HepG2 (cell line): Measurements from ENCODE around the gene TUBE1. TPM values are rescaled to one million over a fixed set of nuclear protein-coding genes. Genes with fewer than 3 reads are reported as not detected.

ENCODE experiments used
- ARNTL ChIP-seq: sonication (generic); formaldehyde crosslinking; IDR thresholded peaks from 2 replicates; pipeline ENCODE4 v1.4.0; 2020; ENCODE audit warnings: mild to moderate bottlenecking, missing genetic modification reagents
- HBP1 ChIP-seq: IDR thresholded peaks from 2 replicates; pipeline ENCODE4 v1.6.1; 2016; ENCODE audit warnings: low read depth, control low read depth
- HINFP ChIP-seq: sonication (generic); formaldehyde crosslinking; IDR thresholded peaks from 2 replicates; pipeline ENCODE4 v1.4.0; 2020; ENCODE audit warnings: low read depth, mild to moderate bottlenecking, missing genetic modification reagents
- KLF13 ChIP-seq: sonication (generic); formaldehyde crosslinking; IDR thresholded peaks from 2 replicates; pipeline ENCODE4 v1.4.0; 2020; ENCODE audit warnings: mild to moderate bottlenecking, missing genetic modification reagents
- NR2F2 ChIP-seq: IDR thresholded peaks from 2 replicates; pipeline ENCODE4 v1.6.1; 2012; ENCODE audit warnings: low read depth, inconsistent platforms, borderline replicate concordance
- PCBP1 ChIP-seq: fragments of 200-400 bp; formaldehyde crosslinking; IDR thresholded peaks from 2 replicates; pipeline ENCODE4 v1.6.1; 2017; ENCODE audit warnings: mild to moderate bottlenecking, low read depth, low read length, borderline replicate concordance
- PHB2 ChIP-seq: fragments of 450-650 bp; IDR thresholded peaks from 2 replicates; pipeline ENCODE4 v1.6.1; 2018; ENCODE audit not compliant: partially characterized antibody
- SUZ12 ChIP-seq: fragments of 150-350 bp; IDR thresholded peaks from 2 replicates; pipeline ENCODE4 v1.6.1; 2014; ENCODE audit warnings: low read depth, low read length
- THAP8 ChIP-seq: sonication (generic); formaldehyde crosslinking; IDR thresholded peaks from 2 replicates; pipeline ENCODE4 v1.5.1; 2020; ENCODE audit warnings: missing genetic modification reagents, mild to moderate bottlenecking, borderline replicate concordance
- TSC22D2 ChIP-seq: sonication (generic); formaldehyde crosslinking; IDR thresholded peaks from 2 replicates; pipeline ENCODE4 v1.5.1; 2020; ENCODE audit warnings: missing genetic modification reagents, mild to moderate bottlenecking, borderline replicate concordance
- ZNF318 ChIP-seq: sonication (generic); formaldehyde crosslinking; IDR thresholded peaks from 2 replicates; pipeline ENCODE4 v1.4.0; 2020; ENCODE audit warnings: mild to moderate bottlenecking, missing genetic modification reagents
- ZNF556 ChIP-seq: sonication (generic); formaldehyde crosslinking; IDR thresholded peaks from 2 replicates; pipeline ENCODE4 v1.4.0; 2020; ENCODE audit warnings: mild to moderate bottlenecking, missing genetic modification reagents, borderline replicate concordance
- ZNF563 ChIP-seq: sonication (generic); formaldehyde crosslinking; IDR thresholded peaks from 2 replicates; pipeline ENCODE4 v1.8.0; 2022; ENCODE audit warnings: mild to moderate bottlenecking, moderate library complexity, missing genetic modification reagents
- ZNF597 ChIP-seq: sonication (generic); formaldehyde crosslinking; IDR thresholded peaks from 2 replicates; pipeline ENCODE4 v1.5.0; 2020; ENCODE audit warnings: missing genetic modification reagents
- polyA plus RNA-seq, 8 experiments: library from polyadenylated mRNA; depleted of rRNA in 3 of 8; stranded (reverse) in 7 of 8; unstranded in 1 of 8; fragments of >200 nt; fragmentation: Illumina TruSeq in 4 of 8; extraction: Trizol in 4 of 8; gene quantifications; 2 replicates each; pipeline versions ENCODE4 v1.2.1 to v1.2.3, GENCODE V29; 2011 to 2016; ENCODE audit warnings: low read depth in 4 of 8, missing spikeins in 1 of 8, mixed read lengths in 1 of 8; ENCODE audit not compliant: insufficient read depth in 1 of 8
- total RNA-seq, 5 experiments: library from RNA; depleted of rRNA; stranded (reverse); fragments of >200 nt; fragmentation: Illumina TruSeq; extraction: Trizol; gene quantifications; 2 replicates each; pipeline ENCODE4 v1.2.3, GENCODE V29; 2016; ENCODE audit warnings: low read depth in 1 of 5

Gene TUBE1
- total and polyA plus RNA-seq, 2 of the 13 experiments (the other 11 are each of a cell fraction or from before 2014, with no cell fraction given): 17.3 to 22.6 TPM

- TF ChIP-seq HBP1 (CRISPR knock-in tag): 0 out of 2 replicates have a peak, but pooled peaks have one; percentile 8
- peak; percentile 8; the same call in 1 of the 2 replicates for TF ChIP-seq NR2F2
- no peak for TF ChIP-seq ZNF597 (CRISPR knock-in tag)
- TF ChIP-seq PHB2: no peak
- TF ChIP-seq HINFP (CRISPR knock-in tag): no peak
- no peak for TF ChIP-seq KLF13
- peak; percentile 48; the same call in 1 of the 2 replicates for TF ChIP-seq ZNF563 (CRISPR knock-in tag)
- TF ChIP-seq ZNF318 (CRISPR knock-in tag): no peak
- no peak for TF ChIP-seq ARNTL (CRISPR knock-in tag)
- peak; percentile 92 for TF ChIP-seq ZNF556 (CRISPR knock-in tag)
- no peak for TF ChIP-seq THAP8
- peak; percentile 86; the same call in 1 of the 2 replicates for TF ChIP-seq TSC22D2 (CRISPR knock-in tag)
- no peak for TF ChIP-seq PCBP1
- TF ChIP-seq SUZ12: no peak
Observed at GRCh38 chr6:112087136-112087911, at the start of gene TUBE1, which contains the start of gene FAM229B (continued).
